ENCODE data around the gene FBXL19.
"Not testable (repeated sequence)": the region's sequence is repeated elsewhere in the genome, so short reads cannot be mapped to it uniquely, and the experiment has no call there.

FBXL19 gene

DNA sequence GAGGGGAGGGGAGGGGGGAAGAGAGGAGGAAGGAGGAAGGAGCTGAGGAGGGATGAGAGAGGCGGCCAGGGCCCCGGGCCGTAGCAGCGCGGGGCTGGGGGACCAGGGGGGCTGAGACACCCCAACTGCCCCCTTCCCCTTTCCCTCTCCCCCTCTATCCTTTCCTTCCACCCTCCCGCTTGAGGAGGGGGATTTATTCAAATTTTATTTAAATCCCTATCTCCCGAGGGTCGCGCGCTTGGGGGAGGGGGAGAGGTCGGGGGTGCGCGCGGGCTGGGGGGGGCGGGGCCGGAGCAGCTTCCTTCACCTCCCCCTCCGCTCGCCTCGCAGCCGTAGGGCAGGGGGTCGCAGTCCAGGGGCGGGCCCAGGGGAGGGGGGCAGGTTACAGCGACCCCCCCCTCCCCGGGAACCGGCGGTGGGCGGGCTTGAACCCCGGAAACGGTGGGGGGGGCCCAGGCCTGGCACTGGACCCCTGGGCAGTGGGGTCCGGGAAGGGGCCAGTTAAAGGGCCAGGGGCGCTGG is at the start of gene FBXL19:
FBXL19 (plus strand) TSS at position 19 of the 522 bp plus-strand sequence. CDS start 2,183 bp downstream, outside the sequence.
- no peak for DNase-seq (ENCODE audit: low read depth)

- no peak for DNase-seq (ENCODE audit: low read depth)
Measured at GRCh38 chr16:30874244-30874820, 49.0 kb upstream of the FBXL19 start.

DNA sequence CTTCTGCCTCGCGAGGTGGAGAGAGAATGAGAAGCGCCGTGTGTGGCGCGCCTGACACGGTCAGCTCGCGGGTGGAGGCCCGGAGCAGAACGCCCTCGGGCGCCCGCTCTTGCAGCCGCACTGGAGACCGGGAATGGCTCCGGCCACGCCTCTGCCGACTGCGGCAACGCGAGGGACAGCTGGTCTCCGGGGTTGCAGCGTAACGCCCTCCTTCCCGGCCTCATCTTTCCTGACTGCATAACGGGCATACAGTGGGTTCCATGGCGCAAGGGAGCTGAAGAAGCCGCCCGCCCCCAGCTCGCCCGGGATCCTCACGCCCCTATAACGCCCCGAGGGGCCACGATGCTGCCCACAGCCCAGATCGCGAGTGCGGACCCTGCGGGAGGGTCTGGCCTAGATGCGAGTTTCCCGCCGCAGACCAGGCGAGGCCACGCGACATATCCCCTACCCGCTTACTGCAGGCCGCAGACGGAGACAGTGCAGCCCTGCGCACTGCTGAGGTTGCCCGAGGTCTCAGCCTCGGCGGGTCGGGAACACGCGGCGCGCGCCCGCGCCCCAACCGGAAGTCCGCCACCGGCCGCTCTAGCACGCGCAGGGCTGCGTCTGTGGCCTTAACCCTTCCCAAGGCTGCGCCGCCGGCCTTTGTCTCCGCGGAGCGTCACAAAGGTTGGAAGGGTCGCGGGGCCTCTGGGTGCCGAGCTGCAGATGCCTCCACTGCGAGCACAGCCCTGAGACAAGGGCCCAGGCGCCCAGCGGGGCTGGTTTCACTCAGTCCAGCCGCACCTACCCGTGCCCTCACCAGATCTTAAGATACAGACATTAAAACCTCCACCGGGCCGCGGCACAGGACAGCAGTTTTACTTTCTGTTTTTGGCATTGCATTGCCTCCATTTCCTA is 48.3 kb upstream of the FBXL19 start:
- no peak for DNase-seq (ENCODE audit: low read depth)

DNA sequence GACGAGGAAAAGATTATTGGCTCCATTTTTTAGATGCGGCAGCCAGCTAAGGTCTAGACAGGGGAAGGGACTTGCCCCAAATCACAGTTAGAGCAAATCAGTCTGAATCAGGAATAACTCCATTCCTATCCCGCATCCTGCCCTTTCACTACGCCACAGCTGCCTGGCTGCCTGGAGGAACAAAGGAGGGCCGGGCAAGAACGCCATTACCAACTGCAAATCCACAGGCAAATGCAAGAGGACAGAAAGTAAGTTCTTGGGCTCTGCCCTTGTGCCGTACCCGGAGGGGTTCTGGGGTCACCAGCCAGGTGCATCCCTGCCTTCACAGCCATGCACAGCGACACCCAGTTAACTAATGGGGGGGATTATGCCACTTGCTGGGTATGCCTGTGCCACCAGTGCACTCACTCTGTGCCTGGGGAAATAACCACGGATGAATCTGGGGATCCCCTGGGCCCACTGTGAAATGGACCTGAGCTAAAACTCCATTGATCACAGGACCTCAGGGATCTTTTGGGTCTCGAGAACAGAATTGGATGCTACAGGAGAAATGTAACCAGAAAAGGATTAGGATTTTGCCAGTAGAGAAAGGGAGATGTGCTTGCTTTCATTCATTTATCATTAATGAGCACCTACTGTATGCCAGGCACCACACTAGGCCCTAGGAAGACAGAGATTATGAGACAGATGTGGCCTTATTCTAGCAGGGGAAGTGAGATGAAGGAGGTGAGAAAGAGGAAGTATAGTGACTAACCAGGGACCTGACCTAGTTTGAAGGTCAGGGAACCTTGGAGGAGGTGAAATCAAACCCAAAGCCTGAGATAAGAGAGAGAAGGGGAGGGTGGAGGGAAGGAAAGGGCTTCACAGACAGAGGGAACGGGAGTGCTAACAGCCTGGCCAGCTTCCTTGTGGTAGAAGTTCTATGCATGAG is 47.2 kb upstream of the FBXL19 start:
- no peak for DNase-seq (ENCODE audit: low read depth)

GRCh38 chr16:30876867-30877266 is 46.5 kb upstream of the FBXL19 start:
- no peak for DNase-seq (ENCODE audit: low read depth)

GRCh38 chr16:30882429-30883310 is 40.7 kb upstream of the FBXL19 start:
- DNase-seq (ENCODE audit: low read depth): no peak

DNA sequence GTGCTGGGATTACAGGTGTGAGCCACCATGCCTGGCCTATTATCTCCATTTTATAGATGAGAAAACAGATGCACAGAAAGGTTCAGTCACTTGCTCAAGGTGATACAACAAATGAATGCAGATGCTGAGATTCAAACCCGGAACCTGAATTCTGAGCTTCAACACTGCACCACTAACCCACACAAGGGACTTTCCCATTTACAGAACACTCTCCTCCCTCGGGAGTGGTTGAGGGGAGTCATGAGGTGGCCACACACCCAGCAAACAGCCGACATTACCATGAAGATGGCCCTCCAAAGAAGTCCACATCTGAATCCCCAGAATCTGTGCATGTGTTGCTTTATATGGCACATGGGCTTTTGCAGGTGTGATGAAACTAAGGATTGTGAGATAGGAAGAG is 38.6 kb upstream of the FBXL19 start:
- DNase-seq (ENCODE audit: low read depth): no peak

DNA sequence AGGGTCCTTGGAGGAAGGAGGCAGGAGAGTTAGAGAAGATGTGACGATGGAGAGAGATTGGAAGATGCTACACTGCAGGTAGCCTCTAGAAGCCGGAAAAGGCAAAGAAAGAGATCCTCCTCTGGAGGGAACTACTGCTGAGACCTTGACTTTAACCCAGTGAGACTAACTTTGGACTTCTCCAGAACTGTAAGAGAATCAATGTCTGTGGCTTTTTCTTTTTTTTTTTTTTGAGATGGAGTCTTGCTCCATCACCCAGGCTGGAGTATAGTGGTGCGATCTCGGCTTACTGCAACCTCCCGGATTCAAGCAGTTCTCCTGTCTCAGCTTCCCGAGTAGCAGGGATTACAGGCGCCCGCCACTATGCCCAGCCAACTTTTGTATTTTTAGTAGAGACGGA is 38.2 kb upstream of the FBXL19 start:
- DNase-seq (ENCODE audit: low read depth): no peak

- DNase-seq (ENCODE audit: low read depth): no peak
Measured at GRCh38 chr16:30886145-30886544, 37.2 kb upstream of the FBXL19 start.

DNA sequence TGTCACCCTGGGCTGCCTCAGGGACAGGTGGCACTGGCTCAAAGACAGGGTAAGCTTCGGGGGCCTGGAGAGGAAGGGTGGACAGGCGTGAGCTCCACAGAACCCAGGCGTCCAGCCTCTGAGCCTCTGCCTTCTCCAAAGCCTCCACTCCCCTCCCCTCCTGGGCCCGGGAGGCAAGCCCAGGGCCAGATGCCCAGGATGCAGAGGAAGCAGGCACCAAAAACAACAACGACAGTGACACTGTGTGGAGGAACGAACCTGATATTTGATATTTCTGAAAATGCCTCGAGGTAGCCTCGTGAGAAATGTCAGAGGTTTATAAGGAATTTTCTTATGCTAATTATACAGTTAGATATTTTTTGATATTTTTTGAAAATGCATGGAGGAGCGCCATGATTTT is 35.4 kb upstream of the FBXL19 start:
- DNase-seq (ENCODE audit: low read depth): no peak

- DNase-seq (ENCODE audit: low read depth): no peak
Measured at GRCh38 chr16:30888856-30889499, 34.4 kb upstream of the FBXL19 start.

DNA sequence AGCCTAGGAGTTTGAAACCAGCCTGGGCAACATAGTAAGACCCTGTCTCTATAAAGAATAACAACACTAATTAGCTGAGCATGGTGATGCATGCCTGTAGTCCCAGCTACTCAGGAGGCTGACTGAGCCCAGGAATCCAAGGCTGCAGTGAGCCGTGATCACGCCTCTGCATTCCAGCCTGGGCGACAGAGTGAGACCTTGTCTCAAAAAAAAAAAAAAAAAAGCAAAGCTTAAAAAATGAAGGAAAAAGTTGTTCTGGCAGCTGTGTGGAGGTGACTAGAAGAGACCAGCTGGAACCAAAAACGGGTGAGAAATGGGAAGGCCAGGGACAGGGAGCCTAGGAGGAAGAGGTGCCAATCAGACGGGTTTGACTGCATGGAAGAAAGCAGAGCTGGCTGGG is 33.7 kb upstream of the FBXL19 start:
- no peak for DNase-seq (ENCODE audit: low read depth)

- not testable (repeated sequence) for DNase-seq (ENCODE audit: low read depth)
Measured at GRCh38 chr16:30891043-30891823, 32.1 kb upstream of the FBXL19 start.

- DNase-seq (ENCODE audit: low read depth): no peak
Measured at GRCh38 chr16:30892670-30893416, 30.5 kb upstream of the FBXL19 start.

- no peak for DNase-seq (ENCODE audit: low read depth)
Measured at GRCh38 chr16:30893417-30893743, 30.0 kb upstream of the FBXL19 start.

- DNase-seq (ENCODE audit: low read depth): no peak
Measured at GRCh38 chr16:30893744-30894539, 29.4 kb upstream of the FBXL19 start, which contains the start of gene BCL7C. TSS of gene BCL7C (minus strand) at chr16:30894077. CDS start at chr16:30893944, 133 bp downstream.

GRCh38 chr16:30894540-30895368 is 28.6 kb upstream of the FBXL19 start:
- no peak for DNase-seq (ENCODE audit: low read depth)
